HG03460 (cell line): Measurements from ENCODE around the gene HOXB5.

Experiments
- ATAC-seq: cut with Tn5 transposase; IDR thresholded peaks from one replicate; pipeline ENCODE4 v1.9.1; 2021; ENCODE audit not compliant: unreplicated experiment

HOXB5 gene

DNA sequence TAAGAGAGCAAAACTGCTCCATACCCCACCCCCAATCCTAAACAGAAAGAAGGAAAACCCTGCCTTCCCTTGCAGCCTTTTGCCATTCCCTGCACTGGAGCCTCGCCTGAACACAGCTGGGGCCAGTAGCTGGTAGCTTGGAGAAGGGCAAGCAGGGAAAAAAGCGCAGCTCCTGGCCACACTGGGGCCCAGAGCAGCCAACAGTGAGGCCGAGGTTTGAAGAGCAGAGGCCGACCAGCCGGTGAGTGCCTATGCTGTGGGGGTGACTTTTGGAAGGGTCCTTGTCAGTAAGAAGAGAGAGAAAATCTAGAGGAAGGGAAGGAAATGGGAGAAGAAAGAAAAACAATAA lies 35.8 kb upstream of the HOXB5 start:
- ATAC-seq = no peak

DNA sequence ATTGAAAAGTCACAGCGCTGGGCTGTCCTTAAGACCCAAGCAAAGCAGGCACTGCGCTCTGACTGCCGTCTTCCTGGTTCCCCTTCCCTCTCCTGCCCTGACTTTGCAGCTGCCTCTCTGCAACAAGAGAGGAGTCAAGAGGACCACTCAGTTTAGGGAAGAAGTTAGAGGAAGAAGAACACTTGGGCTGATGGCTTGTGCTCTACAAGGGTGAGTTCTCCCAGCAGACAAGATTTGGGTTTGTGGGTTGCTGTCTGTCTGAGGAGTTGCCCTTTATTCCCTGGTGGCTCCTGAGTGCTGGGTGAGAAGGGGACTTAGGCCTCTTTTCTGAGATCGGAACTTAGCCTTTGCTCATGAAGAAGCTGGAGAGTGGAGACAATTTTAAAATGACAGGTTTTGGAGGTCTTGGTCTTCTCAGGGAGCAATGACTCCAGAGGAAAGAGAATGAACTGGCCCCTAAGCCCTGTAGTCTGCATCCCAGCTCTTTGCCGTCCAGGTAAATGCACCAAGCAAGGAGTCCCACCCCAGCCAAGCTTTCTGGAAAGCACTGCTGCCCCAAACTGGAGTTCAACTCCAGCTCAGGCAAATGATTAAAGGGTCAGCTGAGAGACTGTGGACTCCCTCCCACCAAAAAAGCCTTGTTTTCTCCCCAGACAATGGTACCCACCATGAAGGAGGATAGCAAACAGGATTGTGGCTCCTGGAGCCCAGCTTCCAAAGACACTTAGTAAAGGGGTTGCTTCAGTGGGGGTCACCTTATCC lies 35.3 kb upstream of the HOXB5 start:
- ATAC-seq = no peak

DNA sequence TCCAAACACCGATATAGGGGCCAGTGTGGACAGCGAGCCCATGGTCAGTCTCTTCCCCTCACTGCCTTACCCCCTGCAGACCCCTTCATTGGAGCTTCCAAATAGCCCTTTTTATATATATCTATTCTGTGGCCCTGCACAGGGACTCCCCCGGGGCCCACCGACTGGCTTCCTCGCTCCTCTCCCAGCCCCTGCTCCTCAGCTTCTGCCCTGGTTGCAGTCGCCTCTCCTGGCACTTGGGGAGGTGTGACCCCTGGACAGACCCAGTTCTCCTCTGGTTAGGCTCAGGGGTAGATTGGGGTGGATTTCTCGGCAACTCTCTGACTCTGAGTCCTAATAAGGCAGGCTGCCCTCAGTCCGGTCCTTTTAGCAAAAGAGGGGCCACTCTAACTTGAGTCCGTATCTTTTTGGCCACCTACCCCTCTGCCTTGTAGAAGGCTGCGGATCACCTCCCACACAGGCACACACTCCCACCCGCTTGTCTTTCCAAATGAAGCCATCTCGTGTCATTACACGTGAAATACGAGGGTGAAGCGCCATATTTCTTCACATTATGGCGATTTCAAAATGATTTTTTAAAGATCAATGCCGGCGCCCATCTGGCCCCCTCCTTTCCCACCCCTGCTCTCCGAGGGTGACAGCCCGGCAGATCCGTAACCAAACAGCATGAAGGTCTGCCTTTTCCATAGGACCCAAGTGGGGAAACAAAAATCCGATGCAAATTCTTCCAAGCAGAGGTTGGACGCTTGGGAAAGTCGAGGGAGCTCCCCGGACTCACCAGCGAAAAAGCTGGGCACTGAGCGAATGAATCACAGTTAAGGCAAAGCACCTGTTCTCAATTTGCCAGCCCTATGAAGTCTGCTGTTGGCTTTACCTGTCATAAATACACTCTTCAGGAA lies 34.3 kb upstream of the HOXB5 start:
- ATAC-seq = no peak

DNA sequence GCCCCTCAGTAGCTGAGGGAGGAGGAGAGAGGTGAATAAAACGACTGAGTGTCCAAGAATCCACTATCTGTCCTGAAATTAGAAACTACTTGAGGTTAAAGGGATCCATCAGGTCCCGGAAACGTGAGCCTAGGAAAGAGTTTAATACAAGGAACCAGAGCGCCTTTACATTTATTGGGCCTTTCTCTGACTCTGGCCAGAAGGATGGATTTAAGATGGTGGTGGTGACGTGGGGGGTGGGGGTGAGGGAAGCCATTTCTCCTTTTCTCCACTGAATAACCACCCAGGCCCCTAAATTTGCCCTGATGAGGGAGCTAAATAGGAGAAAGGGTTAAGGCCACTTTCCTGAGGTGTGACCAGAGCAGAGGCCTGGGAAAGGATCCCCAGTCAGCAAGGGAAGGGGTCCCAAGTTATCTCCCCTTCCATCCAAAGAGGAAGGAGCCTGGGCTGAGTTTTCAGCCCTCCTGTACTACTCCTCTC lies 33.6 kb upstream of the HOXB5 start:
- no peak for ATAC-seq

DNA sequence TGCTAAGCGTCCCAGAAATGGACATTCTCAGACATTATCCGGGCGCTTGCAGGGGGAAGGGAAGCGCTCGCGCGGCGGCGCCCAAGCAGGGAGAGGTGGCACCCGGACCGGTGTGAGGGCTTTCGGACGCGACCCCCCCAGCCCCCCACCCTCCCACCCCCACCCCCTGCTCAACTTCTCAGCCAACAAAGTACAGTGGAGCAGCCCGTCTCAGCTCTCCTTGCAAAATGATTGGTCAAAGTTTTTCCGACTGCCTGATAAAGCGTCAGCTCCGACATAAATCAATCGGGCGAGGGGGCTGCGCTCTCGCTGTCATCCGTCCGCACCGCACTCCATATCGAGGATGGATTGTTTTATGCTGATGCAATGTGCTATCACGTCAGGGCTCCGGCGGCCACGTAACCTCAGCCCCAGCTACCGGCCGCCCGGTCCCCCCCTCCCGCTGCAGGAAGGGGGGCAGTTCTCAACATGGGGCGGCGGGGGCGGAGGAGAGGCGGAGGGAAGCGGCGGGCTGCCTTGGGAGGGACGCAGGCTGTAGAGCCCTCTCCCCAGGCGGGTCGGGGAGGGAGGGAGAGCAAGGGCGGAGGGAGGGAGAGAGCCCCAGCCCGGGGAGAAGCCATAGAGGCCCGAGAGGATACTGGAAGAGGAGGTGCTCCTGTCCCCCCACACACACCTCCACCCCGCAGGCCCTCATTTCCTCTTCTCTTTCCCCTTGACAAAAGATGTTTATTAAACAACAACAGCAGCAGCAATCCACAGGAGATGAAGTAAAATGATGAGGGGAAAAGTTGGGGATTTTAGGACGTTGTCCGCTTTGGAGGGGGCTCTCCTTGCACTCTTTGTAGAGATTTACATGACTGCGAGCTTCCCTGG lies 32.9 kb upstream of the HOXB5 start, which contains the start of gene HOXB9:
HOXB9 (minus strand) TSS at position 114 of the 873 bp plus-strand sequence; CDS start at position 25, 89 bp downstream.
- ATAC-seq = no peak

DNA sequence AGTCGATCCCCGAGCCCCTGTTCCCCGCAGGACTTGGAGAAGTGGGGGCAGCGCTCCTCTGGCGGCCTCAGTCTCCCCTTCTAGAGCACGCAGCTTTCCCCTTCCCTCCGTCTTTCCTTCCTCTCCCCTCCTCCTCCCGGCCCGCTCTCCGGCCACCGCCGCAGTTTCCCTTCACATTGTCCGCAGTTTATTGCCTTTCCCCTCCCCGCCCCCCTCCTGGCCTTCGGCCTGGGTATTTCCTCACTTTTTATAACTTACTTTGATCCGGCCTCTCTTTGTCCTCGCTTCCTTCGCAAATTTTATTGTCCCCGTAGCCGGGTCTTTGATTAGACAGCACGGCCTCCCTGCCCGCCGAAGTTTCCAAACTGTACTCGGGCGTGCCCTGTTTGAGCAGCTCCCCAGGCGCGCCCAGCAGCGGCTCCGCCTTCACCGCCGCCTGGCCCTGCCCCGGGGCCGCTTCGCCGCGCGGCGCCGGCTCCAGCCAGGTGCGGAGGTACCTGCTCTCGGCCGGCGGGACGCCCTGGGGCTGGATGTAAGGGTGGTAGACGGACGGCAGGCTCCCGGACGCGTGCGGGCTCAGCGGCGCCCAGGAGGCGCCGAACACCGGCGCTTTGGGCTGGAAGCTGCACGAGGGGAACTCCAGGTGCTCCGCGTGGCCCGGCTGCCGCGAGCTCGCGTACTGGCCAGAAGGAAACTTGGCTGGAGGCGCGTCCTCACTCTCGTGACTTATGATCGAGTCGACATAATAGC lies 32.1 kb upstream of the HOXB5 start:
- no peak for ATAC-seq

DNA sequence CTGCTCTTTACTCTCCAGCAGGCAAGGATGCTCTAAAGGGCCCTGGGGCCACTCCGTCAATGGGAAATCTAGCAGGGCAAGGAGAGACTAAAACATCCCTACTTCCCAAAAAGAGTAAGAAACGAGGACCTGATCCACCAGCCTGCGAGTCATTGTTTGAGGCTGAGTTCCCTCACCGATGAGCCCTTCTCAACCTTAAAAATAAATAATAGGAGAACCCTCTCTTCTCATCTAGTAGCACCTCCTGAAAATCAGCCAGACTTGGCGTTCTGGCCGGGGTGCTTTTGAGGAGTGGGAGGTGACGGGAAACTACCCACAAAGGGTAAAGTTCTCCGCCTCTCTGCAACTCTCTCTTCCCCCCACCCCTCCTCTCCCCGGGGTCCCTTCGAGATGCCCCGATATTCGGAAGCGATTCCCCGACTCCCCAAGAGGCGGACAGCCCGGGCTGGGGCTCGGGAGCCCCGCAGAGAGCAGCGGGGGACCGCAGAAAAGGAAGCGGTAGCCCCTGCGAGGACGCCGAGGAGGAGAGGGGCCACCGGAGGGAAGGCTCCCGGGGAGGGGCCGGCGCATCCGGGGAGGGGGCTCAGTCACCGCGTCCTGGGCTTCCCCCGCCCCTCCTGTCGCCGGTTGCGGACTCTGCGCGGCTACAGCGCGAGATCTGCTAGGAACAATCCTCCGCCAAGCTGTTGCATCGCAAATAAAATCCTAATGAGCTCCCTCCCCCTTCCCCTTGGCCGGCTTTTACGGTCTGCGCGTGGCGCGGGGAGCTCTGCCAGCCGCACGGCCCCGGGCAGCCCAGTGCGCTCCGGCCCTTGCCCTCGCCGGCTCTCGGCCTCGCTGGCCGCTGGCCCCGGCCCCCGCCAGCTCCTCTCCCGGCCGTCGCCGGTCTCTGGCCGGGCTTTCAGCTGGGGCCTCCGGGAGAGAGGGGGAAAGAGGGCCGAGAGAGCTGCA lies 31.2 kb upstream of the HOXB5 start:
- ATAC-seq = no peak

DNA sequence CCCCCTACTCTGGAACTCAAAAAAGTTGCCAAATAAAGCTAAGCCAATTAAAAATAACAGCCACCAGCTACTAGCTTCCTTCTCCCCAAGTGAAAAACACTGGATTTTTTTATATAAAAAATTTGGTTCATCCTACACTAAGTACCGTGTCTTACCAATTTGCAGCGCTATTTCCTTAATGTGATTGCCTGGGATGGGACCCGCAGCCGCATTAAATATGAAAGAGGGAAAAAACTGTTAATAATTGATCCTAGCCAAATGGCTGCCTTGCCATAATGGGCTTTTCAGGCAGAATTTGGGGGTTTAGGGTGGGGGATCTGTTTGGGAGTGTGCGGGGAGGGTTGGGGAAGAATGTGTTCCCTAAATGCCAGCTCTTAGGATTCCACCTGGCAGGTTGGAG lies 30.5 kb upstream of the HOXB5 start:
- ATAC-seq = no peak

DNA sequence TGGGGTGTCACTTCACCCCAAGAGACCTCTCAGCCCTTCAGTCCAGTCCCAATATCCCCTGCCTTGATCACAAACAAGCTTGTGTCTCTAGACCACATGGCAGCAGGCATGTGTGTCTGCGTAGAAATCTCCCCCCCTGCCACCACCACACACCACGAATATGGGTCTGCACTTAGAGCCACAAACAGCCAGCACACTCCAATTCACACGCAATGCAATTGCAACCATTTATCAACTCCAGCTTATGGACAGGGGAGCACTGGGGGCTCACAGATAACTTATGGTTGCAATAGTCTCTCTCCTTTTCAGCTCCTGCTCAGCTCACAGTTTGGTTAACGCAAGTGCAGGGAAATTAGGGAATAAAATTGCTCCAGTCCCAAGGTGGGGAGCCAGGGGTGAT lies 30.0 kb upstream of the HOXB5 start:
- no peak for ATAC-seq

DNA sequence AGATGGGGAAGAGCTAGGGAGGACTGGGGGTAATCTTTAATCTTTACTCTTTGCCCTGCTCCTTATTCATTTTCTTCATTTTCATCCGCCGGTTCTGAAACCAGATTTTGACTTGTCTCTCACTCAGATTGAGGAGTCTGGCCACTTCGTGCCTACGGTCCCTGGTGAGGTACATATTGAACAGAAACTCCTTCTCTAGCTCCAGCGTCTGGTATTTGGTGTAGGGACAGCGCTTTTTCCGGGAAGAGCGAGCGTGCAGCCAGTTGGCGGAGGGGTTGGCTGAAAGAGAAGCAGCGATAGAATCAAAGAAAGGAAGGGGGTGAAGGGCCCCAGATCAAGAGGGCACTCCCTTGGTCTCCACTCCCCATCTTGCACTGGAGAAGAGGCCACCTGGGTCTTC lies 29.3 kb upstream of the HOXB5 start:
- ATAC-seq = no peak

DNA sequence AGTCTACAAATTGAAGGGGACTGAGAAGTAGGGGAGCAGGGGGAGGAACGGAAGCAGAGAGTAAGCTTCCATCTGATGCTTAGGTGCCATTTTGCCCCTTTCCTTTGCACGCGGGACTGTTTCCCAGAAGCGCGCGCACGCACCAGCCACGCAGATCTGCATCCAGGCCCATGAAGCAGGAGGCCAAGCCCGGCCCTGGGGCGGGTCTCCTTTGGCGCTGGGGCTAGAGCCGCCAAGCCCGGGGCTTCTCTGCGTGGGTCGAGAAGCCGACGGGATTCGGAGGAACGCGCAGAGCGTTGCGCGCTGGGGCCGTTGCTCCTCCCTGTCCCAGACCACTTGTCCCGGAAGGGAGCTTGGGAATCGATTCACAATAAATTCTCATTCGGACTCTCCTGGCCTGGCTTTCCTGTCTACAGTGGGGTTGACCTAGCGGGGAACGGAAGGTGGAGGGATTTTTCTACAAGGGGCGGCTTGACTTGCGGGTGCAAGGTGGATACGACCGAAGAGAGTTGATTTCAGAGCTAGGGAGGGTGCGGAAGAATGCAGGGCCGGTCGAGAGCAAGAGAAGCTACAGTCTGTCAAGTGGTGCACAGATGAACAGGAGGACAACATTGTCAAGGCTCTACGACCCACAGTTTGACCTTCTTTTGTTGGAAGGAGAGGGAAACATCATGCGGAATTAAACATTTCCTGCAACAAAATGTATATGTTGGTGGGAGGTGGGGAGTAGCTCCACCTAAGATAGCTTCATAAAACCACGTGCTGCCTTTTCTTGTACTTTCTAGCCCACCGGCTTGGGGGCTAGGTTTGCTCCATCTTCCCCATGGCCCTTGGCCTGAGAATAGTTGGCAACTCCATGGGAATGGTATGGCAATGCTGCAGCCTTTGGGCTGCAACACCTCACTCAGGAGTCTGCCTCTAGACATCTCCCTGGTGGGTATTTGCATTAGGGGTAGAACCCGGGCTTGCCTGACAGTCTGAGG lies 28.1 kb upstream of the HOXB5 start:
- ATAC-seq = no peak

DNA sequence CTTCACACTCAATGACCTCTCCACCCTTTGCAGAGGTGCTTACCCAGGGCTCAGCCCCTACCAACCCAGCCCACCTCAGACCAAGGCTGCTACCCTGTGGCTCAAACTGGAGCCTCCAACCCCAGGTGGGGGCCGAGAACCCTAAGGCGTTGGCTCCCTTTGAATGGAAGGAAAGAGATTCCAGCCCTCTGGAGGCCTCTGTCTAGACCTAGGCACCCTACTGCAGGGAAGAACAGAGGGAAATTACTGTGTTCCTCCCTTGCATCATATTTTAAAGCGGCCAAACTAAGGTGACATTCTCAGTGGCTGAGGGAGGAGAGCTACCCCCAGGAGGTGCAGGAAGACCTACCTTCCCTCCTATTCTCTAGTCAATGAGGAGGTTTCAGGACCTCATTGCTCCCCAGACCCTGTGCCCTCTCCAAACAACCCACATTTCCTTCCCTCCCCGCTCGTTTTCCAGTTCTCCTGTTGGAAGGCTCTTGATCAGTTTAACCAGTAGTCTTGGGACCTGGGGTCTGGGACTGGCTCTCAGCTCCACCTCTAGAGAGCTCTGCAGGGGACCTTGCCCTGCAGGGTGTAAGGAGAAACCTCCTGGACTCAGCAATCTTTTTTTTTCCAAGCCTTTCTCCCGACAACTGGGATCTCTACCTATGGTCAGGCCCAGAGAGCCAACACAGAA lies 27.0 kb upstream of the HOXB5 start:
- no peak for ATAC-seq

DNA sequence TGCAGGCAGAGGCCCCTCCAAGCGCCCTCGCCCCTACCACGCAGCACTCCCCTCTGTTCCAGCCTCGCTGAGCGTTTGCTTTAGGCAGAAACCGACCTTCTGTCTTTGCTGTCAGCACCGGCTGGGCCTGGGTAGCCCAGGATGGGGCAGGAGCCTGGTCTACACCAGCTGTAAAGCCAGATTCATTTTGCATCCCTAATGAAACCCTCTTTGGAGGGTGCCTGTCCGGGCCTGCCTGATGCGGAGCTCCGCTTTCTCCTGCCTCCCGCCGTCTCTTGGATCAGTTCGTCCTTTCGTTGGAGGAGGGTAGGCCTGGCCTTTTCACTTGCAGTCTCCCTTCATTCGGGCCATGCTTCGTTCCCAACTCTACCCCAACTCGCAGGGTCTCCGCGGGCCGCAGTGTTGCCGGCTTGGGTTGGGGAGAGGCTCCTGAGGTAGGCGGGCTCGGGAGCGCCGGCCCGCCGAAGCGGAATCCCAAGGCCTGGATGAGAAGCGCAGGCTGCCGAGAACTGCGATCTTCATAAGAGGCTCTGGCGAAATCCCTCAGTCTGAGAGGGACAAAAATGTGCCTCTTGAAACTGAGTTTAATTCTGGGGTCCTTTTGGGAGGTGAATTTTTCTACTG lies 26.4 kb upstream of the HOXB5 start:
- ATAC-seq = no peak

DNA sequence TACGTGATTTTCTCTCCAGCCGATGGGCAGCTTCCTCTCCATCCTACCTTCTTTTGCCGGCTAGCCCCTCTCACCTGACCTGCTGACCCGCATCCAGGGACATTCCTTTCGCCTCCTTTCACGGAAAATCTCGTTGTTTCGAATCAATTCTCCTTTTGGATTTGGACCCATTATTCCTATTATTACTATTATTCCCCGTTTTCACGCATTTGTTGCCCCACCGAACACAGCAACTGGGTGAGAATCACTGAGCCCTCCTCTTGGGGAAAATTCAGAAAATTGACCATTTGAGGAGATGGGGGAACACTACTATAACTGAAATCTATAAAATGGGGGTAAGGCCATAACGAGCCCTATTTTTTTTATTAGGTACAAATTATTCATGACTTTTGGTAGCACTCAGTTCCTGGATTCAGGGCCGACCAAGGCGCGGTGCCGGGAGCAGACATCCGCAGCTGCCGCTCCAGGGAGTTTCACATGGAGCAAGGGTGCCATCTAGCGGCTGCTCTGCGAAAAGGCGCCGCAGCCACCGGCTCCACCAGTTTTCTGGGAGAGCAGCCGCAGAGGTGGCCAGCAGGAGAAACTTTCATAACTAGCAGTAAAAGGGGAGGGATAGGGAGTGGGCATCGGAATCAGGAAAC lies 24.8 kb upstream of the HOXB5 start:
- ATAC-seq = no peak

DNA sequence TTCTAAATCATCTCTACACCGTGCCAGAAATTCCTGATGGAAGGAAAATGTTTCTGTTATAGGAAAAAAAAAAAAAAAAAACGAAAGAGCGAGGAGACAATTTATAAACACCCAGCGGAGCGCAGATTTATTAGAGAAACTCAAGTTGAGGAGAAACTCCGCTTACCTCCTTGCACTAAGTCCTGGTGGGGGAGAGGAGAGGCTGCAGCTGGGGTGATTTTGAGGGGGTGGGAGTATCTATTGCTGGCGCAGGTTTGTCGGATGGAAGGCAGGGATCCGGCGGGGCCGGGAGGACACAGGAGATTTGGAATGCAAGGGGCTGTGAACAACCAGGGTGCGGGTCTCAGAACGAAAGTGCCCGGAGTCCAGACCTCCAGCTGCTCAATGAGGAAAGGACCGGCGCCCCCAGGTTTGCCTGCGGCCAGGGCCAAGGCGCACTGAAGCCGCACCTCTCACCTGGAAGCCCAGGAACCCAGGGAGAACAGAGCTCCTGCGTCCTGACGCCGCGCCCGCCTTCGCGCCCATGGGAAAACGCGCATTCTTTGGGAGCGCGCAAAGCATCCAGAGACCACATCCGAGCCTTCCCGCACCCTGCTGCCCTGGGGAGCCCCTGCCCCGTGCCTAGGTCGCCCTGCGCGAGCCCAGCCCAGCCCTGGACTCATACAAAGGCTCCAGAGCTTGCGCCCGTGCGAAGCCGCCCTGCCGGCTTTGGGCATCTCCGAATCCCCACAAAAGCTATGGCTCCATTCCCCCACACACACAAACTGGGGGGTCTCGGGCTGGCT lies 24.1 kb upstream of the HOXB5 start:
- no peak for ATAC-seq
